Spleen (tissue), 11 donors: ENCODE data around the gene ENOX1. TPM values are rescaled to one million over a fixed set of nuclear protein-coding genes. Genes with fewer than 3 reads are reported as not detected.

Experiments used
- DNase-seq: peaks from one replicate; pipeline ENCODE4 v3.0.0-alpha.2; 2020
- H3K27ac ChIP-seq, 8 donors: fragments of 200-600 bp; sonication (generic) in 7 of 8; 1 replicate in 4 of 8; 2 replicates in 4 of 8; pipeline versions ENCODE4 v1.5.0 to v1.8.0; 2016 to 2021; ENCODE audit warnings: inconsistent platforms in 4 of 8, mild to moderate bottlenecking in 4 of 8, moderate library complexity in 1 of 8
- H3K27me3 ChIP-seq, 7 donors: fragments of 200-600 bp; sonication (generic) in 6 of 7; replicated peaks in 1 of 7; 1 replicate in 4 of 7; 2 replicates in 3 of 7; pipeline versions ENCODE4 v1.5.0 to v1.8.0; 2016 to 2021; ENCODE audit warnings: inconsistent platforms in 3 of 7, mild to moderate bottlenecking in 1 of 7
- H3K36me3 ChIP-seq, 6 donors: fragments of 200-600 bp; sonication (generic) in 5 of 6; 1 replicate in 4 of 6; 2 replicates in 2 of 6; pipeline versions ENCODE4 v1.5.0 to v1.8.0; 2016 to 2021; ENCODE audit warnings: inconsistent platforms in 2 of 6
- H3K4me1 ChIP-seq, 6 donors: fragments of 200-600 bp; sonication (generic) in 5 of 6; 1 replicate in 3 of 6; 2 replicates in 3 of 6; pipeline versions ENCODE4 v1.5.0 to v1.8.0; 2016 to 2021; ENCODE audit warnings: inconsistent platforms in 3 of 6
- H3K4me3 ChIP-seq, 8 donors: fragments of 200-600 bp; sonication (generic) in 7 of 8; 1 replicate in 4 of 8; 2 replicates in 4 of 8; pipeline versions ENCODE4 v1.5.0 to v1.8.0; 2016 to 2021; ENCODE audit warnings: inconsistent platforms in 4 of 8, mild to moderate bottlenecking in 4 of 8, moderate library complexity in 2 of 8
- H3K9me3 ChIP-seq, 8 donors: fragments of 200-600 bp; sonication (generic) in 7 of 8; 1 replicate in 4 of 8; 2 replicates in 4 of 8; pipeline versions ENCODE4 v1.5.0 to v1.8.0; 2016 to 2021; ENCODE audit warnings: inconsistent platforms in 4 of 8
- POLR2A ChIP-seq, 3 donors: fragments of 450-650 bp; IDR thresholded peaks; one replicate each; pipeline ENCODE4 v1.5.1; 2017; ENCODE audit warnings: antibody characterized with exemption in 3 of 3, mild to moderate bottlenecking in 1 of 3
- POLR2AphosphoS5 ChIP-seq, 3 donors: sonication (generic); formaldehyde crosslinking; IDR thresholded peaks; one replicate each; pipeline ENCODE4 v1.5.1; 2017; ENCODE audit warnings: antibody characterized with exemption in 3 of 3
- WGBS, 5 donors: extraction: QIAGEN DNeasy Blood & Tissue Kit in 3 of 5; methylation state at CpG; one replicate each; pipeline versions ENCODE4 v1.1.5 to v1.1.7; 2013 to 2018; 5-methylcytosine and 5-hydroxymethylcytosine counted together
- intact Hi-C: fragments of 100-400 bp; cut with DNase I; formaldehyde crosslinking; loops from one replicate; pipeline ENCODE4 v1.15.0; 2023; ENCODE audit warnings: low total_unique reads
- polyA plus RNA-seq, 3 donors: library from polyadenylated mRNA; stranded (reverse); fragments of 200-250 nt; gene quantifications; one replicate each; pipeline ENCODE4 v1.2.1, GENCODE V29; 2013
- total RNA-seq, 7 donors: library from RNA; depleted of rRNA in 3 of 7; stranded (reverse); fragments of >200 nt in 3 of 7; fragmentation: NEBNext Ultra II Directional in 4 of 7; extraction: Animal tissue kit (Norgen Biotek cat#: 25700) in 4 of 7; gene quantifications; one replicate each; pipeline versions ENCODE4 v1.1.0 to v1.2.1, GENCODE V29; 2016 to 2021
- TF ChIP-seq, protein P1 (sequence below), 11 experiments: fragments of 200-600 bp in 7 of 11; fragments of 450-650 bp in 4 of 11; sonication (generic) in 4 of 11; IDR thresholded peaks in 8 of 11; conservative IDR thresholded peaks in 3 of 11; 1 replicate in 7 of 11; 2 replicates in 4 of 11; pipeline versions ENCODE4 v1.4.0 to v1.8.0; 2016 to 2021; ENCODE audit warnings: antibody characterized with exemption in 11 of 11, inconsistent platforms in 4 of 11, mild to moderate bottlenecking in 1 of 11
- donor health status: healthy with polysubstance abuse.
- donor health status: DM: no; HTN: no; CAD: no; lungs with moderate emphysema.
- donor health status: DM: no; HTN: no; CAD: no.
- donor health status: Bipolar disorder and iron deficiency.
- donor health status: healthy.
- donor health status: DM: no; HTN: no; CAD: no.
- donor health status: DM: yes; HTN: yes; CAD: no.

Gene ENOX1
- total and polyA plus RNA-seq, 10 donors: 0.42 to 1.3 (median 0.54) TPM; not detected in 1

DNA sequence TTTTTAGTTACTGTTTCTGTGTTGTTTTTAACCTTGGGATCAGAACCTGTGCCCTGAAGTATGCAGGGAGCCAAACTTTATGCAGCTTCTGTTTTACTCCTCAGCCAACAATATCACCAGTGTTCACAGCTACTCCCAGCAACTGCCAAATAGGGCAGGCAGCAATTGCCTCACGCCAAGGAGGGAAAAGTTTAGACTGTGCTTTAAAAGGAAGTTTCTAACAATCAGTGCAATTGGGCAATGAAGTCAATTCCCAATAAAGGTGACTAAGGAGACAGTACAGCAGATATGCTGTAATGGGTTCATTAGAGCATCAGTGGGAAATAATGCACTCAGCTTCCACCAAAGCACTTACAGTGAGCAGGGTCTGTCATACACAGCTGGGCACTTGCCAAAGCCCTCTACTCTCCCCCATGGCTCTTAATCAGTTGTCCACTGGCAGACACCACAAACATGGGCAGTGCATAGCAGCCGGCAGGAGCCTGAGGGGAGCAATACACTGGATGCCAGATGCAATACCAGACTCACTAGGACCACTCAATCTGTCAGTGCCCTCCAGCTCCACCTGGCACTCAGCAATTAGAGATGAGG is 19.3 kb downstream of the ENOX1 start:
- DNase-seq: no peak
- Histone ChIP-seq H3K9me3 (no peaks in the 10 kb centered on the region), H3K36me3 (no peaks in the 10 kb centered on the region), H3K4me1 (no peaks in the 10 kb centered on the region), H3K4me3 (no peak overlapping the region), H3K27me3 (no peaks in the 10 kb centered on the region), H3K27ac (no peak overlapping the region)
- intact Hi-C loops: no loop called here
- TF ChIP-seq, protein P1, sequence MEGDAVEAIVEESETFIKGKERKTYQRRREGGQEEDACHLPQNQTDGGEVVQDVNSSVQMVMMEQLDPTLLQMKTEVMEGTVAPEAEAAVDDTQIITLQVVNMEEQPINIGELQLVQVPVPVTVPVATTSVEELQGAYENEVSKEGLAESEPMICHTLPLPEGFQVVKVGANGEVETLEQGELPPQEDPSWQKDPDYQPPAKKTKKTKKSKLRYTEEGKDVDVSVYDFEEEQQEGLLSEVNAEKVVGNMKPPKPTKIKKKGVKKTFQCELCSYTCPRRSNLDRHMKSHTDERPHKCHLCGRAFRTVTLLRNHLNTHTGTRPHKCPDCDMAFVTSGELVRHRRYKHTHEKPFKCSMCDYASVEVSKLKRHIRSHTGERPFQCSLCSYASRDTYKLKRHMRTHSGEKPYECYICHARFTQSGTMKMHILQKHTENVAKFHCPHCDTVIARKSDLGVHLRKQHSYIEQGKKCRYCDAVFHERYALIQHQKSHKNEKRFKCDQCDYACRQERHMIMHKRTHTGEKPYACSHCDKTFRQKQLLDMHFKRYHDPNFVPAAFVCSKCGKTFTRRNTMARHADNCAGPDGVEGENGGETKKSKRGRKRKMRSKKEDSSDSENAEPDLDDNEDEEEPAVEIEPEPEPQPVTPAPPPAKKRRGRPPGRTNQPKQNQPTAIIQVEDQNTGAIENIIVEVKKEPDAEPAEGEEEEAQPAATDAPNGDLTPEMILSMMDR (IDR thresholded peaks at IDR 0.05 in 8 of 11, conservative IDR thresholded peaks at IDR 0.05 in 3 of 11): no peak
- TF ChIP-seq POLR2A (IDR thresholded peaks at IDR 0.05) (no peak), POLR2AphosphoS5 (IDR thresholded peaks at IDR 0.05) (no peak)
- WGBS, 5 donors: 70 to 81% (median 74%) methylated on average over 2 of the region's 2 CpGs

DNA sequence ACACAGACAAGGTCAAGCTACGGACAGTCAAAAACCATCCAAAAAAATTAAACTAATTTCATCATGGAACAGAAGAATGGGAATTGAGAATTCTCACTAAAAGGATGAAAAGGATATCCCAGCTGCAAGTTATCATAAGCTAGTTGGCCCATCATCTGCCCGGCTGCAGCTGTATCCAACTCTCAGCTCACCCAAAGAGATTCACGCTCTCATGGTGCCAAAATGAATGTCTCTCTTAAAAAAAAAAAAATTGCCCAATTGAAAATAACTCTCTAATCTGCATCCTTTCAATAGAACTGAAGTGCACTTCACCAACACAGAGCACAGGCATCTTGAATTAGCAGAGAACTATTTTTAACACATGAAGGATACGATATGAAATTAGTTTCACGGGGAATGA is 20.0 kb downstream of the ENOX1 start:
- no peak for DNase-seq
- no peaks in the 10 kb centered on the region for H3K27me3 ChIP-seq
- no peaks in the 10 kb centered on the region for H3K36me3 ChIP-seq
- no peaks in the 10 kb centered on the region for H3K4me1 ChIP-seq
- H3K27ac ChIP-seq: no peak overlapping the region
- intact Hi-C loops: no loop called here
- H3K4me3 ChIP-seq: no peak overlapping the region
- whole genome bisulfite sequencing, 5 donors: 64 to 84% (median 79%) methylated on average over 5 of the region's 5 CpGs
- no peaks in the 10 kb centered on the region for H3K9me3 ChIP-seq
- TF ChIP-seq, protein P1 (IDR thresholded peaks at IDR 0.05 in 8 of 11, conservative IDR thresholded peaks at IDR 0.05 in 3 of 11): no peak
- TF ChIP-seq POLR2AphosphoS5 (IDR thresholded peaks at IDR 0.05) (no peak), POLR2A (IDR thresholded peaks at IDR 0.05) (no peak)

DNA sequence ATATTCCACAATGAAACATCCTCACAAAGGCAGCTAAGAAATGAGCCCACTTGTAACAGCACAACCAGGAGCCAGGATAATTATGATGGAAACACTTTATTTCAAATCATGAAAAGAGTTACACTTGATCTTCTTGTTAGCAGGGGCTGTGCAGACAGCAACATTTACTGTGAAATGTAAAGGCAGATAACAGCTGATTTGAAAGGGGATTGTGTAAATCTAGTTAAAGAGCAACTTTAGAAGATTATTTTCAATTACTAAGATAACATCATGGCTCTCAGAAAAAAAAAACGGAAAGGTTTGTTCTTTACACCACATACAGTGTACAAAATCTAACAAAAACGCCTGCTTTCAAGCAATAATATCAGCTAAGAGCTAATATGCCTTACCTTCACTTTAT is 22.4 kb downstream of the ENOX1 start:
- Histone ChIP-seq H3K4me3 (no peak overlapping the region), H3K36me3 (no peaks in the 10 kb centered on the region), H3K27me3 (no peaks in the 10 kb centered on the region), H3K4me1 (no peaks in the 10 kb centered on the region), H3K27ac (no peak overlapping the region), H3K9me3 (no peaks in the 10 kb centered on the region)
- TF ChIP-seq POLR2A (IDR thresholded peaks at IDR 0.05) (no peak), POLR2AphosphoS5 (IDR thresholded peaks at IDR 0.05) (no peak)
- TF ChIP-seq, protein P1 (IDR thresholded peaks at IDR 0.05 in 8 of 11, conservative IDR thresholded peaks at IDR 0.05 in 3 of 11): no peak
- intact Hi-C loops: no loop called here
- DNase-seq: no peak
- 59 to 79% (median 72%) methylated on average over 2 of the region's 2 CpGs for WGBS, 5 donors

DNA sequence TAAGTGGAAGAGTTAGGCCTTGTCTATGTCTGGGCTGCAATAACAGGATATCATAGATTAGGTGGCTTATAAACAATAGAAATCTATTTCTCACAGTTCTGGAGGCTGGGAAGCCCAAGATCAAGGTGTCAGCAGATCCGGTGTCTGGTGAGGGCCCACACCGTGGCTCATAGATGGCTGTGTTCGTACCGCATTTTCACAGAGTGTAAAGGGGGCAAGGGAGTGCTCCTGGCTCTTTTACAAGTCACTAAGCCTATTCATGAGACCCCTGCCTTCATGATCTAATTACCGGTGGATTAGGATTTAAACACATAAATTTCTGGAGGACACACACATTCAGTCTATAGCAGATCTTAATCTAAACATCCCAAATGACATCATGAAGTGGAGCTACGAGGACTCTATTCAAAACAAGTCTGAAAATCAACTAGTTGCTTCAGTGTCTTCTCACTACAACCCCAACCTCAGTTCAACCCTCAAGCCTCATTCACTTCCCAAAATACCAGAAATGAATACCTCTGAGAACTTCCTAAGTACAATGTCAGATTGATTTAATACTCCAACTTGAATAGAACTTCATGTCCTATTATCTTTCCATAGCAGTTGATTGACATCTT is 23.5 kb downstream of the ENOX1 start:
- no peak for DNase-seq
- H3K4me3 ChIP-seq: no peak overlapping the region
- WGBS, 5 donors: 88 to 91% (median 90%) methylated on average over 6 of the region's 6 CpGs
- H3K36me3 ChIP-seq: no peaks in the 10 kb centered on the region
- H3K4me1 ChIP-seq: no peaks in the 10 kb centered on the region
- no peak overlapping the region for H3K27ac ChIP-seq
- intact Hi-C loops: no loop called here
- H3K9me3 ChIP-seq: no peaks in the 10 kb centered on the region
- TF ChIP-seq POLR2AphosphoS5 (IDR thresholded peaks at IDR 0.05): no peak
- TF ChIP-seq, protein P1 (IDR thresholded peaks at IDR 0.05 in 8 of 11, conservative IDR thresholded peaks at IDR 0.05 in 3 of 11): no peak
- TF ChIP-seq POLR2A (IDR thresholded peaks at IDR 0.05): no peak
- no peaks in the 10 kb centered on the region for H3K27me3 ChIP-seq
